CD14-positive monocyte (primary cell): ENCODE data around the gene TOB2. TPM values are rescaled to one million over a fixed set of nuclear protein-coding genes. Genes with fewer than 3 reads are reported as not detected.

Experiments
- DNase-seq, 3 donors: peaks; one replicate each; pipeline ENCODE4 v3.0.0-alpha.2; 2011 to 2022
- H2AFZ ChIP-seq: 2 replicates; pipeline ENCODE4 v1.6.0; 2012; ENCODE audit warnings: mild to moderate bottlenecking, low read depth, low read length, inconsistent platforms; ENCODE audit not compliant: insufficient read depth, poor library complexity, severe bottlenecking
- H3K27ac ChIP-seq, 2 donors: 1 replicate in 1 of 2; 2 replicates in 1 of 2; pipeline ENCODE4 v1.5.1; 2012 to 2013; ENCODE audit warnings: low read length in 2 of 2, control low read depth in 1 of 2, inconsistent platforms in 1 of 2, low read depth in 1 of 2, mild to moderate bottlenecking in 1 of 2
- H3K27me3 ChIP-seq, 2 donors: one replicate each; pipeline versions ENCODE4 v1.6.0 to v1.6.1; 2011 to 2013; ENCODE audit warnings: low read length in 2 of 2; ENCODE audit not compliant: control insufficient read depth in 2 of 2, insufficient read depth in 2 of 2
- H3K36me3 ChIP-seq, 2 donors: replicated peaks in 1 of 2; 1 replicate in 1 of 2; 2 replicates in 1 of 2; pipeline versions ENCODE4 v1.5.1 to v1.6.1; 2012 to 2013; ENCODE audit warnings: low read length in 2 of 2, control low read depth in 1 of 2, inconsistent platforms in 1 of 2, mild to moderate bottlenecking in 1 of 2; ENCODE audit not compliant: insufficient read depth in 2 of 2, control insufficient read depth in 1 of 2
- H3K4me1 ChIP-seq, 2 donors: 1 replicate in 1 of 2; 2 replicates in 1 of 2; pipeline versions ENCODE4 v1.5.1 to v1.6.1; 2012 to 2013; ENCODE audit warnings: low read length in 2 of 2, control low read depth in 1 of 2, inconsistent platforms in 1 of 2, mild to moderate bottlenecking in 1 of 2, moderate library complexity in 1 of 2; ENCODE audit not compliant: insufficient read depth in 2 of 2, control insufficient read depth in 1 of 2
- H3K4me2 ChIP-seq: replicated peaks from 2 replicates; pipeline ENCODE3; 2012; ENCODE audit warnings: low read length, moderate library complexity, mild to moderate bottlenecking; ENCODE audit not compliant: poor library complexity, severe bottlenecking; ENCODE audit errors: extremely low read depth
- H3K4me3 ChIP-seq, 3 experiments: fragments of 200-600 bp in 1 of 3; sonication (generic) in 1 of 3; replicated peaks in 1 of 3; 1 replicate in 2 of 3; 2 replicates in 1 of 3; pipeline ENCODE4 v1.5.1; 2011 to 2013; ENCODE audit warnings: low read length in 3 of 3, mild to moderate bottlenecking in 3 of 3, control low read depth in 2 of 3, low read depth in 2 of 3, inconsistent platforms in 1 of 3, moderate library complexity in 1 of 3
- H3K79me2 ChIP-seq: 2 replicates; pipeline ENCODE4 v1.6.0; 2012; ENCODE audit warnings: mild to moderate bottlenecking, control low read depth, inconsistent platforms, low read length, moderate library complexity; ENCODE audit not compliant: insufficient read depth
- H3K9ac ChIP-seq: 2 replicates; pipeline ENCODE4 v1.6.0; 2017; ENCODE audit warnings: low read length, mild to moderate bottlenecking; ENCODE audit not compliant: insufficient read depth, poor library complexity, severe bottlenecking
- H3K9me3 ChIP-seq, 2 donors: replicated peaks in 1 of 2; 1 replicate in 1 of 2; 2 replicates in 1 of 2; pipeline versions ENCODE4 v1.5.1 to v1.6.1; 2012 to 2013; ENCODE audit warnings: low read length in 2 of 2, control low read depth in 1 of 2; ENCODE audit not compliant: control insufficient read depth in 1 of 2, insufficient read depth in 1 of 2
- H4K20me1 ChIP-seq: 2 replicates; pipeline ENCODE4 v1.6.0; 2012; ENCODE audit warnings: mild to moderate bottlenecking, low read length, control low read depth, moderate library complexity; ENCODE audit not compliant: insufficient read depth
- H3K27ac Mint-ChIP-seq, 7 donors: one replicate each; pipeline ENCODE4 v1.8.0; 2020; ENCODE audit warnings: mild to moderate bottlenecking in 7 of 7, mixed read lengths in 7 of 7, moderate library complexity in 6 of 7, inconsistent platforms in 2 of 7
- H3K27me3 Mint-ChIP-seq, 3 donors: one replicate each; pipeline ENCODE4 v1.8.0; 2021 to 2022; ENCODE audit warnings: low read depth in 3 of 3, mild to moderate bottlenecking in 3 of 3, mixed read lengths in 3 of 3, moderate library complexity in 3 of 3, inconsistent platforms in 1 of 3
- H3K36me3 Mint-ChIP-seq, 2 donors: one replicate each; pipeline ENCODE4 v1.8.0; 2020; ENCODE audit warnings: mixed read lengths in 2 of 2, inconsistent platforms in 1 of 2, mild to moderate bottlenecking in 1 of 2
- H3K4me1 Mint-ChIP-seq: one replicate; pipeline ENCODE4 v1.8.0; 2020; ENCODE audit warnings: mild to moderate bottlenecking, mixed read lengths
- H3K4me3 Mint-ChIP-seq, 2 donors: one replicate each; pipeline ENCODE4 v1.8.0; 2020; ENCODE audit warnings: mild to moderate bottlenecking in 2 of 2, mixed read lengths in 2 of 2, moderate library complexity in 1 of 2
- H3K9me3 Mint-ChIP-seq, 7 donors: one replicate each; pipeline ENCODE4 v1.8.0; 2020 to 2022; ENCODE audit warnings: mixed read lengths in 7 of 7, mild to moderate bottlenecking in 6 of 7, moderate library complexity in 6 of 7, inconsistent platforms in 2 of 7
- WGBS: methylation state at CpG from one replicate; pipeline ENCODE4 v1.1.5; 2013; ENCODE audit warnings: missing lambda C conversion rate; ENCODE audit not compliant: insufficient coverage; 5-methylcytosine and 5-hydroxymethylcytosine counted together
- intact Hi-C, 2 donors: fragments of 100-400 bp; cut with micrococcal nuclease; formaldehyde crosslinking; loops; one replicate each; pipeline versions ENCODE4 v1.15.0 to v1.15.1; 2023
- polyA plus RNA-seq, 3 donors: library from polyadenylated mRNA; depleted of rRNA in 1 of 3; unstranded in 2 of 3; stranded (reverse) in 1 of 3; fragments of 300-500 nt in 2 of 3; fragments of >200 nt in 1 of 3; fragmentation: Illumina TruSeq in 2 of 3; gene quantifications; 1 replicate in 2 of 3; 2 replicates in 1 of 3; pipeline ENCODE4 v1.2.3, GENCODE V29; 2012 to 2021
- TF ChIP-seq, protein P1 (sequence below): fragments of 200-600 bp; IDR thresholded peaks from one replicate; pipeline ENCODE4 v1.8.0; 2022; ENCODE audit warnings: antibody characterized with exemption, mild to moderate bottlenecking

TOB2 gene
- polyA plus RNA-seq, 3 donors, result 7.0 to 40.4 (median 11.5) TPM

DNA sequence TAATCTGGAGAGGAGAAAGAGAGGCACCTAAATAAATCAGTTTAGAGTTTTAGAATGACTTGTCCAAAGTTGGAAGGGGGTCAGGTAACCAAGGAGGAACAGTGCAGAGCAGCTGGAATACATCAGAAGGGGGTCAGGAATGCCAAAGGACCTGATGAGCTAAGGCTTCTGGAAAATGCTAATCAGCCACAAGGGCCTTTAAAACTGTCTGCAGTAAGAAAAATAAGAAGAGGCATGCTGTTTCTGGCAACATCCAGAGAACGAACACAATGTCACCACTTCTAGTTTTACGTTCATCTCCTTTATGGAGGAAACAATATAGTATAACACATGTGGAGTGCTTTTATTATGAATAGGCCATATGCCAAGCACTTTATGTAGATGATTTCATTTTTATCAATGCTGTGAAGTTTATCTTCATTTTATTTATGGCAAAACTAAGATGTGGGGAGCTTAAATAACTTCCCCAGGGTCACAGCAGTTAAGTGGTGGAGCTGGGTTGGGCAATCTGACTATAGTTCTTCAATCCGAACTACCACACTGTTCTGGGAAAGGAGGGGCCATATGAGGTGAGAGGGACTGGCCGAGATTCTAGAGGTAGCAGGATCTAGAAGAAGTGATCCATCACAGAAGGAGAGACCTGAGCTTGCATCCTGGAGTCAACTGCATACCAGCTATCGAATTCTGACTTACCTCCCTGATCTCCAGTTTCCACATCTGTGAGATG, 44.9 kb upstream of the TOB2 start:
- Mint-ChIP-seq H3K27me3 (no peaks in the 10 kb centered on the region), H3K36me3 (peaks cover 26 to 57% of the 10 kb centered on the region in 2 donors), H3K4me1 (peaks cover 6% of the 10 kb centered on the region), H3K9me3 (no peaks in the 10 kb centered on the region), H3K27ac (peak overlapping the region in 2 of 7 donors; percentile 22 to 78), H3K4me3 (no peak overlapping the region)
- Histone ChIP-seq H3K9me3 (no peaks in the 10 kb centered on the region), H3K27ac (no peak overlapping the region), H3K4me2 (no peak overlapping the region), H3K27me3 (no peaks in the 10 kb centered on the region), H3K4me3 (no peak overlapping the region), H3K9ac (no peak overlapping the region), H3K79me2 (peaks cover 93% of the 10 kb centered on the region), H3K4me1 (no peaks in the 10 kb centered on the region), H2AFZ (no peak overlapping the region), H4K20me1 (peaks cover 93% of the 10 kb centered on the region), H3K36me3 (peaks cover 0 to 52% of the 10 kb centered on the region in 2 donors)
- intact Hi-C loops, result no loop called here
- TF ChIP-seq, protein P1, sequence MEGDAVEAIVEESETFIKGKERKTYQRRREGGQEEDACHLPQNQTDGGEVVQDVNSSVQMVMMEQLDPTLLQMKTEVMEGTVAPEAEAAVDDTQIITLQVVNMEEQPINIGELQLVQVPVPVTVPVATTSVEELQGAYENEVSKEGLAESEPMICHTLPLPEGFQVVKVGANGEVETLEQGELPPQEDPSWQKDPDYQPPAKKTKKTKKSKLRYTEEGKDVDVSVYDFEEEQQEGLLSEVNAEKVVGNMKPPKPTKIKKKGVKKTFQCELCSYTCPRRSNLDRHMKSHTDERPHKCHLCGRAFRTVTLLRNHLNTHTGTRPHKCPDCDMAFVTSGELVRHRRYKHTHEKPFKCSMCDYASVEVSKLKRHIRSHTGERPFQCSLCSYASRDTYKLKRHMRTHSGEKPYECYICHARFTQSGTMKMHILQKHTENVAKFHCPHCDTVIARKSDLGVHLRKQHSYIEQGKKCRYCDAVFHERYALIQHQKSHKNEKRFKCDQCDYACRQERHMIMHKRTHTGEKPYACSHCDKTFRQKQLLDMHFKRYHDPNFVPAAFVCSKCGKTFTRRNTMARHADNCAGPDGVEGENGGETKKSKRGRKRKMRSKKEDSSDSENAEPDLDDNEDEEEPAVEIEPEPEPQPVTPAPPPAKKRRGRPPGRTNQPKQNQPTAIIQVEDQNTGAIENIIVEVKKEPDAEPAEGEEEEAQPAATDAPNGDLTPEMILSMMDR, result no peak
- no CpG with 5 or more reads among the region's 5 CpGs for WGBS
- no peak for DNase-seq

DNA sequence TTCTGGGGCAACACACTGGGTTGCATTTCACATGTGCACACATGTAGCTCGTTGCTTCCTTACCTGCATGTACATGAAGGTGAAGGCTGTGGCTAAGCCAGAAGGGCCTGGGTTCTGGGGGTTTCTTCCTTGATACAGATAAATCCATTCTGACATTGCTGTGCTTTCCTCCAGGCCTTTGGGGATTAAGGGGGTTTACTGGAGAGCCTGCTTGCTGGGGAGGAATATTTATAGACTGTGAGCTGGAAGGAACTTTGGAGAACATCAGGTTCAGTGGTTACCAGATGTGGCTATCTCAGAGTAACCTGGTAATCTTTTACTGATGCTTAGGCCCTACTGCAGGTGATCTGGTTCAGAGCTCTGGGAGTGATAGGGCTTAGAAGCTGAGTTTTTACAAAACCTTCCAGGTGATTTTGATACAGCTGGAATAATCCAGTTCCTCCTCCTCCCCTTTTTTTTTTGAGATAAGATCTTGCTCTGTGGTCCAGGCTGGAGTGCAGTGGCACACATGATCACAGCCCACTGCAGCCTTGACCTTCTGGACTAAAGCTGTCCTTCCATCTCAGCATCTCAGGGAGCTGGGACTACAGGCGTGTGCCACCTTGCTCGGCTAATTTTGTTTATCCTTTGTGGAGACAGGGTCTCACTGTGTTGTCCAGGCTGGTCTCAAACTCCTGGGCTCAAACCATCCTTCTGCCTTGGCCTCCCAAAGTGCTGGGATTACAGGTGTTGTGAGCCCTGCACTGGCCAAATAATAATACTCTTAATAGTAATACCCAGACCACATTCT, 42.2 kb upstream of the TOB2 start:
- DNase-seq, result no peak
- H3K27ac Mint-ChIP-seq, result peak overlapping the region in 3 of 7 donors; percentile 16 to 83 (median 44)
- peaks cover 0 to 28% of the 10 kb centered on the region in 2 donors for H3K36me3 ChIP-seq
- H3K79me2 ChIP-seq, result peaks cover 93% of the 10 kb centered on the region
- H3K4me3 ChIP-seq, result no peak overlapping the region
- no peaks in the 10 kb centered on the region for H3K27me3 ChIP-seq
- H3K4me1 Mint-ChIP-seq, result peaks cover 14% of the 10 kb centered on the region
- TF ChIP-seq, protein P1, result no peak
- no peak overlapping the region for H3K4me3 Mint-ChIP-seq
- no peak overlapping the region for H3K4me2 ChIP-seq
- H3K9me3 ChIP-seq, result no peaks in the 10 kb centered on the region
- H3K9ac ChIP-seq, result no peak overlapping the region
- 95% methylated on average over 3 of the region's 3 CpGs for WGBS
- no peak overlapping the region for H3K27ac ChIP-seq
- H4K20me1 ChIP-seq, result peaks cover 94% of the 10 kb centered on the region
- no peaks in the 10 kb centered on the region for H3K27me3 Mint-ChIP-seq
- peaks cover 0 to 3% of the 10 kb centered on the region in 2 donors for H3K4me1 ChIP-seq
- H3K9me3 Mint-ChIP-seq, result no peaks in the 10 kb centered on the region
- H2AFZ ChIP-seq, result no peak overlapping the region
- intact Hi-C loops, result no loop called here
- peaks cover 26 to 44% of the 10 kb centered on the region in 2 donors for H3K36me3 Mint-ChIP-seq
